Aorta (tissue), 5 donors: ENCODE results near the gene MYH15. TPM values are rescaled to one million over a fixed set of nuclear protein-coding genes. Genes with fewer than 3 reads are reported as not detected.

Source experiments
- ATAC-seq: fragments of 200-7000 bp; cut with Tn5 transposase; one replicate; pipeline ENCODE4 v1.9.1; 2022; ENCODE audit warnings: moderate library complexity; ENCODE audit not compliant: low FRiP score
- DNase-seq, 2 donors: peaks; one replicate each; pipeline ENCODE4 v3.0.0-alpha.2; 2020
- H3K27ac ChIP-seq, 2 donors: one replicate each; pipeline ENCODE4 v1.5.1; 2013; ENCODE audit warnings: low read length in 2 of 2, mild to moderate bottlenecking in 2 of 2, moderate library complexity in 2 of 2, control low read depth in 1 of 2, inconsistent platforms in 1 of 2, low read depth in 1 of 2
- H3K27me3 ChIP-seq, 2 donors: one replicate each; pipeline ENCODE4 v1.6.1; 2013; ENCODE audit warnings: control low read depth in 1 of 2, low read length in 1 of 2, mild to moderate bottlenecking in 1 of 2, moderate library complexity in 1 of 2; ENCODE audit not compliant: insufficient read depth in 2 of 2, control insufficient read depth in 1 of 2
- H3K36me3 ChIP-seq, 2 donors: one replicate each; pipeline ENCODE4 v1.6.1; 2013; ENCODE audit warnings: control low read depth in 1 of 2, low read length in 1 of 2, mild to moderate bottlenecking in 1 of 2; ENCODE audit not compliant: insufficient read depth in 2 of 2, control insufficient read depth in 1 of 2
- H3K4me1 ChIP-seq, 2 donors: one replicate each; pipeline ENCODE4 v1.6.1; 2013; ENCODE audit warnings: low read length in 2 of 2, control low read depth in 1 of 2, mild to moderate bottlenecking in 1 of 2, moderate library complexity in 1 of 2; ENCODE audit not compliant: insufficient read depth in 2 of 2, control insufficient read depth in 1 of 2
- H3K4me3 ChIP-seq, 2 donors: one replicate each; pipeline ENCODE4 v1.5.1; 2013; ENCODE audit warnings: low read length in 2 of 2, control low read depth in 1 of 2, mild to moderate bottlenecking in 1 of 2
- H3K9me3 ChIP-seq: one replicate; pipeline ENCODE4 v1.6.1; 2013; ENCODE audit warnings: mild to moderate bottlenecking, low read length; ENCODE audit not compliant: control insufficient read depth
- WGBS, 2 donors: extraction: QIAGEN DNeasy Blood & Tissue Kit; methylation state at CpG; one replicate each; pipeline ENCODE4 v1.1.7; 2013; 5-methylcytosine and 5-hydroxymethylcytosine counted together
- intact Hi-C, 2 donors: fragments of 100-400 bp; cut with DNase I; formaldehyde crosslinking; loops; one replicate each; pipeline versions ENCODE4 v1.14.2 to v1.15.0; 2022
- polyA plus RNA-seq, 2 donors: library from polyadenylated mRNA; stranded (reverse); fragments of 200-250 nt; gene quantifications; one replicate each; pipeline ENCODE4 v1.2.3, GENCODE V29; 2013
- total RNA-seq, 2 donors: library from RNA; stranded (reverse); fragmentation: NEBNext Ultra II Directional; extraction: Animal tissue kit (Norgen Biotek cat#: 25700); gene quantifications; one replicate each; pipeline ENCODE4 v1.2.1, GENCODE V29; 2021
- donor health status: healthy with polysubstance abuse.
- donor health status: Bipolar disorder and iron deficiency.
- donor health status: DM: no; HTN: no; CAD: no.
- donor health status: DM: no; HTN: no; CAD: no.
- donor health status: DM: yes; HTN: yes; CAD: no.

The MYH15 gene
- total and polyA plus RNA-seq, 4 donors: 0.03 to 0.15 (median 0.05) TPM; not detected in 1

GRCh38 chr3:108403198-108403597 is 107.2 kb downstream of the MYH15 start:
- ATAC-seq: no peak

DNA sequence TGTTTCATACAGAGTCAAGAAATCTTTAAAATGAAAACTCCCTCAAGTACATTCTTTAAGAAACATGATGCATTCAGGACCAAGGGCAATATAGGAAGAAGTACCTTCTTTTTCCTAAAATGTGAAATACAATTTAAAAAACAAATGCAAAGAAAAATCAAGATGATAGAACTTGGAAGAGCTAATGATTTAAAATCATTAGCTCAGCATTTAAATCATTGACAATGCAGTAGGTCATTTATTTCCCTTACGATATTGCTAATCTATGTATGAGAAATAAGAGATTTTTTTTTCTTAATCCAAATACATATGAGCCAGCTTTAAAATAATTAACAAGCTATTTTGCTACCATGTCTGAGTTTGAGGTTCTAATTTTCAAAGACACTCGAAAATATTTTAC is 108.6 kb downstream of the MYH15 start:
- 94 to 97% methylated on average over 2 of the region's 2 CpGs for WGBS, 2 donors
- intact Hi-C loops: no loop called here
- no peak for ATAC-seq

More at GRCh38 chr3:108403198-108403597, 107.2 kb downstream of the MYH15 start:
- H3K36me3 ChIP-seq: no peaks in the 10 kb centered on the region
- H3K9me3 ChIP-seq: no peaks in the 10 kb centered on the region
- H3K4me3 ChIP-seq: no peak overlapping the region
- WGBS, 2 donors: 13 to 24% methylated on average over 1 of the region's 1 CpG
- no peaks in the 10 kb centered on the region for H3K27me3 ChIP-seq
- intact Hi-C loops: no loop called here
- no peak overlapping the region for H3K27ac ChIP-seq
- no peaks in the 10 kb centered on the region for H3K4me1 ChIP-seq
- no peak for DNase-seq

DNA sequence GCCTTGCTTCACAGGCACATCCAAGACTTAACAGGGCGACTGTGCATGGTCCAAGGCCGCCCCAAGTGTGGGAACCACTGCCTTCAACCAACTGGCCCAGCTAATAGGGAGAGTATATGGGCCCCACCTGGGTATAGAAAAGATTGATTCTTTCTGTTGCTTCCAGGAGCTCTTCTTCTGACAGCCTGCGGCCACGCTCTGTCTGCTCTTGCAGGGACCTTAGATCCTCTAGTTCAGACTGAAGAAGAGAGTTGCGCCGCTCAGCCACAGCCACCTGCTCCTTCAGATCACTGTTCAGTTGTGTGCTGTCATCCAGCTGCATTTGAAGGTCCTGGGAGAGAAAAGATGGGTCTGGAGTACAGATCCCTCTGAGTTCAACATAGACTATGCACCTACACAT is 111.9 kb downstream of the MYH15 start:
- no peak for DNase-seq

More for the DNA sequence above, 108.6 kb downstream of the MYH15 start:
- Histone ChIP-seq H3K36me3 (no peaks in the 10 kb centered on the region), H3K9me3 (no peaks in the 10 kb centered on the region), H3K4me3 (no peak overlapping the region), H3K27ac (no peak overlapping the region), H3K27me3 (no peaks in the 10 kb centered on the region), H3K4me1 (no peaks in the 10 kb centered on the region)
- DNase-seq: no peak

DNA sequence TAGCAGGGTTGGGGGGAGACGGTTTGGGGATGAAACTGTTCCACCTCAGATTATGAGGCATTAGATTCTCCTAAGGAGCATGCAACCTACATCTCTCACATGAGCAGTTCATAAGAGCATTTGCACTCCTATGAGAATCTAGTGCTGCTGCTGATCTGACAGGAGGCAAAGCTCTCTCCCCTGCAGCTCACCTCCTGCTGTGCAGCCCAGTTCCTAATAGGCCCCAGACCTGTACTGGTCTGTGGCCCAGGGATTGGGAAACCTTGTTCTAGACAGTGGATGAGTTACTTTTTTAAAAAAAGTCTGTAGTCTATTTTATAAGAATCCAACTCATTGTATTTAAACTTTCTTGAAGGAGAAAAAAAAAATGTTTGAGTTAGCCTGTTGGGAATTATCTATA is 114.1 kb downstream of the MYH15 start:
- Histone ChIP-seq H3K27me3 (no peaks in the 10 kb centered on the region), H3K9me3 (no peaks in the 10 kb centered on the region), H3K36me3 (no peaks in the 10 kb centered on the region), H3K27ac (no peak overlapping the region), H3K4me1 (no peaks in the 10 kb centered on the region), H3K4me3 (no peak overlapping the region)
- 96% methylated on average over 1 of the region's 1 CpG for WGBS, 2 donors
- DNase-seq (no peak), ATAC-seq (no peak)
- intact Hi-C loops: no loop called here

More for the DNA sequence above, 111.9 kb downstream of the MYH15 start:
- 93 to 98% methylated on average over 6 of the region's 6 CpGs for WGBS, 2 donors
- Histone ChIP-seq H3K27ac (no peak overlapping the region), H3K27me3 (no peaks in the 10 kb centered on the region), H3K9me3 (no peaks in the 10 kb centered on the region), H3K36me3 (no peaks in the 10 kb centered on the region), H3K4me3 (no peak overlapping the region), H3K4me1 (no peaks in the 10 kb centered on the region)
- intact Hi-C loops: no loop called here
- ATAC-seq: no peak

GRCh38 chr3:108394563-108394962 is 115.8 kb downstream of the MYH15 start:
- H3K4me3 ChIP-seq: no peak overlapping the region
- no peaks in the 10 kb centered on the region for H3K36me3 ChIP-seq
- no peak for DNase-seq
- intact Hi-C loops: no loop called here
- 80 to 81% methylated on average over 3 of the region's 3 CpGs for WGBS, 2 donors
- H3K27me3 ChIP-seq: no peaks in the 10 kb centered on the region
- no peak for ATAC-seq
- no peaks in the 10 kb centered on the region for H3K9me3 ChIP-seq
- H3K27ac ChIP-seq: no peak overlapping the region
- no peaks in the 10 kb centered on the region for H3K4me1 ChIP-seq

DNA sequence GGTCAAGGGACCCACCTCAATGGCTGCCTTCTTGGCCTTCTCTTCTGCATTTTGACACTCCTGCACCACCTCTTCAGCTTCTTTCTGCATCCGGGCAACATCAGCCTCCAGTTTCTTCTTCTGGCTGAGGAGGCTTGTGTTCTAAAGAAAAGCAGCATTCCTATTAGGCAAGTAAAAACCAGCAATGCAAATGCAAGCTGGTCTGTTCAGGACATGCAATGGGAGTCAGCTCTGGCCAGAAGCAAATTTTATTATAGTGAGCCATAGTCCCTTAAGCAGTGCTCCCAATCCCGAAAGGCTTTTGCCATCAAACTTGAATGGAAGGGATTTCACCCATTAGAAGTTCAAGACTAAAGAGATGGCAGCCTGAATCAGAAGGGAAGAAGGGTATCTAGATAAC is 116.4 kb downstream of the MYH15 start:
- 89 to 95% methylated on average over 2 of the region's 2 CpGs for WGBS, 2 donors
- H3K36me3 ChIP-seq: no peaks in the 10 kb centered on the region
- no peak overlapping the region for H3K27ac ChIP-seq
- intact Hi-C loops: no loop called here
- DNase-seq (no peak), ATAC-seq (no peak)
- no peaks in the 10 kb centered on the region for H3K27me3 ChIP-seq
- no peaks in the 10 kb centered on the region for H3K9me3 ChIP-seq
- no peaks in the 10 kb centered on the region for H3K4me1 ChIP-seq
- H3K4me3 ChIP-seq: no peak overlapping the region

- DNase-seq (no peak), ATAC-seq (no peak)
- Histone ChIP-seq H3K4me3 (no peak overlapping the region), H3K9me3 (no peaks in the 10 kb centered on the region), H3K36me3 (no peaks in the 10 kb centered on the region), H3K27me3 (no peaks in the 10 kb centered on the region), H3K27ac (no peak overlapping the region), H3K4me1 (no peaks in the 10 kb centered on the region)
- intact Hi-C loops: no loop called here
- WGBS, 2 donors: 60 to 63% methylated on average over 3 of the region's 3 CpGs
Measured at GRCh38 chr3:108393128-108393900, 117.1 kb downstream of the MYH15 start.

DNA sequence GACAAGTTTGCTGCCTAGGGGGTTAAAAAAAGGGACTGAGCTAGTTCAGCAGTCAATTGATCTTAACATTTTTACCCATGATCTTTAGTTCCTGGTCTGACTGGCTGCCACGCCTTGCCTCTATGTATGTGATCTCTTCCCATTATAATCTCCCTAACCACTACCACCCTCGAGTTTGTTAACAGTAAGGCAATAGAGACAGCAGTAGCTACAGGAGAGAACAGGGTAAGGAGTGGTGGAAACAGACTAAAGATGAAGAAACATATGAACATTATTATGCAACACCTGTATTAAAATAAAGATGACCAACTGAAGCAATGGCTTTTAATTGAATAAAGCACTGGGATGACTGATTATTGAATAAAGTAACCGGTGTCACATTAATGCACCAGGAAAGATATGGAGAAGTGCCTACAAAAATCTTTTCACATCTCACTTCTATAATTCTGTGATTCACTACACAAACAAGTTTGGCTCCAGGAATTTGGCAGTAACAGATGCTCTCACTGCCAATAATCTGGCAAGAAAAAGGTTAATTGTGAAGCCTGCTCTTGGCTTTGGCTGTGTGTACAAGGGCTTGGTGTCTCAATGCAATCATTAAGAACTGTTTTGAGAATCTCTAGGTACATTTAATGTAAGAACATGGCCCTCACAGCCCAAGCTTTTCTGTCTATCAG is 118.3 kb downstream of the MYH15 start:
- ATAC-seq (no peak), DNase-seq (no peak)
- Histone ChIP-seq H3K4me1 (no peaks in the 10 kb centered on the region), H3K27ac (no peak overlapping the region), H3K27me3 (no peaks in the 10 kb centered on the region), H3K4me3 (no peak overlapping the region), H3K36me3 (no peaks in the 10 kb centered on the region), H3K9me3 (no peaks in the 10 kb centered on the region)
- intact Hi-C loops: no loop called here
- 47 to 50% methylated on average over 3 of the region's 3 CpGs for WGBS, 2 donors

GRCh38 chr3:108389372-108389771 is 121.0 kb downstream of the MYH15 start:
- no peak overlapping the region for H3K4me3 ChIP-seq
- DNase-seq (no peak), ATAC-seq (no peak)
- H3K36me3 ChIP-seq: no peaks in the 10 kb centered on the region
- H3K27me3 ChIP-seq: no peaks in the 10 kb centered on the region
- H3K27ac ChIP-seq: no peak overlapping the region
- whole genome bisulfite sequencing, 2 donors: 65 to 82% methylated on average over 1 of the region's 1 CpG
- intact Hi-C loops: no loop called here
- no peaks in the 10 kb centered on the region for H3K9me3 ChIP-seq
- H3K4me1 ChIP-seq: no peaks in the 10 kb centered on the region
